Liver (tissue), 10 donors: ENCODE data around the gene HECTD2. TPM values are rescaled to one million over a fixed set of nuclear protein-coding genes. Genes with fewer than 3 reads are reported as not detected.

Source experiments
- DNase-seq: peaks from one replicate; pipeline ENCODE4 v3.0.0-alpha.2; 2017; ENCODE audit warnings: low spot score
- H3K27ac ChIP-seq, 2 donors: one replicate each; pipeline ENCODE4 v1.7.0; 2013; ENCODE audit warnings: inconsistent platforms in 2 of 2, low read length in 2 of 2, control low read depth in 1 of 2, low read depth in 1 of 2, mild to moderate bottlenecking in 1 of 2
- H3K27me3 ChIP-seq, 4 donors: one replicate each; pipeline versions ENCODE4 v1.6.1 to v1.7.0; 2013; ENCODE audit warnings: low read length in 3 of 4, inconsistent platforms in 1 of 4, mild to moderate bottlenecking in 1 of 4, moderate library complexity in 1 of 4; ENCODE audit not compliant: control insufficient read depth in 4 of 4, insufficient read depth in 4 of 4
- H3K36me3 ChIP-seq, 4 donors: one replicate each; pipeline versions ENCODE4 v1.6.1 to v1.7.0; 2013; ENCODE audit warnings: low read length in 3 of 4, mild to moderate bottlenecking in 3 of 4, low read depth in 1 of 4, moderate library complexity in 1 of 4; ENCODE audit not compliant: control insufficient read depth in 4 of 4, insufficient read depth in 3 of 4
- H3K4me1 ChIP-seq, 4 donors: one replicate each; pipeline versions ENCODE4 v1.6.1 to v1.7.0; 2013; ENCODE audit warnings: low read length in 3 of 4, mild to moderate bottlenecking in 3 of 4, moderate library complexity in 1 of 4; ENCODE audit not compliant: control insufficient read depth in 4 of 4, insufficient read depth in 4 of 4
- H3K4me3 ChIP-seq, 3 donors: one replicate each; pipeline versions ENCODE4 v1.6.1 to v1.7.0; 2013; ENCODE audit warnings: low read length in 3 of 3, control low read depth in 1 of 3, low read depth in 1 of 3, mild to moderate bottlenecking in 1 of 3
- H3K9ac ChIP-seq, 2 donors: one replicate each; pipeline ENCODE4 v1.7.0; 2013; ENCODE audit warnings: low read length in 2 of 2, mild to moderate bottlenecking in 2 of 2, moderate library complexity in 2 of 2, control low read depth in 1 of 2, low read depth in 1 of 2
- H3K9me3 ChIP-seq, 4 donors: one replicate each; pipeline versions ENCODE4 v1.6.1 to v1.7.0; 2013; ENCODE audit warnings: low read length in 3 of 4; ENCODE audit not compliant: control insufficient read depth in 4 of 4
- EGR1 ChIP-seq, 2 donors: IDR thresholded peaks; 2 replicates each; pipeline ENCODE4 v1.6.1; 2016 to 2018; ENCODE audit warnings: antibody characterized with exemption in 2 of 2, low read depth in 2 of 2
- FOXA2 ChIP-seq: IDR thresholded peaks from 2 replicates; pipeline ENCODE4 v1.6.1; 2016; ENCODE audit warnings: antibody characterized with exemption
- GABPA ChIP-seq, 2 donors: IDR thresholded peaks in 1 of 2; conservative IDR thresholded peaks in 1 of 2; 2 replicates each; pipeline ENCODE4 v1.6.1; 2016; ENCODE audit warnings: antibody characterized with exemption in 2 of 2, mild to moderate bottlenecking in 1 of 2, moderate library complexity in 1 of 2
- HNF4G ChIP-seq: IDR thresholded peaks from 2 replicates; pipeline ENCODE4 v1.6.1; 2016; ENCODE audit warnings: antibody characterized with exemption
- JUND ChIP-seq, 2 donors: IDR thresholded peaks; 2 replicates each; pipeline ENCODE4 v1.6.1; 2016; ENCODE audit warnings: antibody characterized with exemption in 2 of 2
- MAX ChIP-seq: IDR thresholded peaks from 2 replicates; pipeline ENCODE4 v1.6.1; 2016; ENCODE audit warnings: antibody characterized with exemption
- NR2F2 ChIP-seq: IDR thresholded peaks from 2 replicates; pipeline ENCODE4 v1.6.1; 2016; ENCODE audit warnings: antibody characterized with exemption
- RAD21 ChIP-seq, 2 donors: IDR thresholded peaks; 2 replicates each; pipeline ENCODE4 v1.6.1; 2016; ENCODE audit warnings: antibody characterized with exemption in 2 of 2, mild to moderate bottlenecking in 2 of 2
- REST ChIP-seq: IDR thresholded peaks from 2 replicates; pipeline ENCODE4 v1.6.1; 2016; ENCODE audit warnings: antibody characterized with exemption, mild to moderate bottlenecking
- RXRA ChIP-seq, 2 donors: IDR thresholded peaks; 2 replicates each; pipeline ENCODE4 v1.6.1; 2017 to 2018; ENCODE audit warnings: antibody characterized with exemption in 2 of 2, mild to moderate bottlenecking in 1 of 2
- SP1 ChIP-seq: IDR thresholded peaks from 2 replicates; pipeline ENCODE4 v1.6.1; 2018; ENCODE audit warnings: antibody characterized with exemption, mild to moderate bottlenecking
- YY1 ChIP-seq: IDR thresholded peaks from 2 replicates; pipeline ENCODE4 v1.6.1; 2016; ENCODE audit warnings: antibody characterized with exemption, mild to moderate bottlenecking
- ZBTB33 ChIP-seq: IDR thresholded peaks from 2 replicates; pipeline ENCODE4 v1.6.1; 2016; ENCODE audit warnings: antibody characterized with exemption
- WGBS: extraction: QIAGEN DNeasy Blood & Tissue Kit; methylation state at CpG from one replicate; pipeline ENCODE4 v1.1.7; 2013; 5-methylcytosine and 5-hydroxymethylcytosine counted together
- polyA plus RNA-seq, 2 donors: library from polyadenylated mRNA; stranded (reverse) in 1 of 2; unstranded in 1 of 2; fragments of 200-250 nt in 1 of 2; fragments of >200 nt in 1 of 2; fragmentation: Nextera tagmentation in 1 of 2; extraction: Ambion mirVana in 1 of 2; gene quantifications; one replicate each; pipeline versions ENCODE4 v1.2.1 to v1.2.3, GENCODE V29; 2013 to 2015
- small RNA-seq: library from RNA; depleted of rRNA; stranded (forward); fragments of <200 nt; gene quantifications from one replicate; pipeline ENCODE3, GENCODE V24; 2014
- total RNA-seq, 2 donors: library from RNA; depleted of rRNA; stranded (reverse); fragments of >200 nt; gene quantifications; one replicate each; pipeline ENCODE4 v1.2.3, GENCODE V29; 2014
- TF ChIP-seq, protein P1 (sequence below): fragments of 150-350 bp; IDR thresholded peaks from 2 replicates; pipeline ENCODE4 v1.5.1; 2017; ENCODE audit warnings: improper control_type of control experiment, low read depth, low read length; ENCODE audit not compliant: missing input control
- donor health status: healthy.
- donor health status: healthy.
- donor health status: healthy.
- donor health status: healthy.
- donor health status: healthy.

HECTD2 gene
- total and polyA plus RNA-seq, 4 donors: 1.0 to 5.0 (median 3.2) TPM

- Histone ChIP-seq H3K27ac (no peak overlapping the region), H3K27me3 (no peaks in the 10 kb centered on the region), H3K9ac (no peak overlapping the region), H3K4me3 (no peak overlapping the region), H3K9me3 (no peaks in the 10 kb centered on the region), H3K4me1 (peaks cover 0 to 11% (median 6%) of the 10 kb centered on the region in 4 donors), H3K36me3 (no peaks in the 10 kb centered on the region)
- 98% methylated on average over 3 of the region's 3 CpGs for WGBS
- DNase-seq: no peak
- TF ChIP-seq HNF4G: no peak
- TF ChIP-seq ZBTB33: no peak
- TF ChIP-seq JUND (IDR thresholded peaks at IDR 0.05): no peak
- TF ChIP-seq GABPA (IDR thresholded peaks at IDR 0.05 in 1 of 2, conservative IDR thresholded peaks at IDR 0.05 in 1 of 2): no peak
- TF ChIP-seq NR2F2: no peak
- TF ChIP-seq EGR1 (IDR thresholded peaks at IDR 0.05; ENCODE audit: low read depth in 2 of 2): no peak
- TF ChIP-seq RXRA (IDR thresholded peaks at IDR 0.05): no peak
- TF ChIP-seq MAX: no peak
- no peak for TF ChIP-seq FOXA2
- TF ChIP-seq, protein P1, sequence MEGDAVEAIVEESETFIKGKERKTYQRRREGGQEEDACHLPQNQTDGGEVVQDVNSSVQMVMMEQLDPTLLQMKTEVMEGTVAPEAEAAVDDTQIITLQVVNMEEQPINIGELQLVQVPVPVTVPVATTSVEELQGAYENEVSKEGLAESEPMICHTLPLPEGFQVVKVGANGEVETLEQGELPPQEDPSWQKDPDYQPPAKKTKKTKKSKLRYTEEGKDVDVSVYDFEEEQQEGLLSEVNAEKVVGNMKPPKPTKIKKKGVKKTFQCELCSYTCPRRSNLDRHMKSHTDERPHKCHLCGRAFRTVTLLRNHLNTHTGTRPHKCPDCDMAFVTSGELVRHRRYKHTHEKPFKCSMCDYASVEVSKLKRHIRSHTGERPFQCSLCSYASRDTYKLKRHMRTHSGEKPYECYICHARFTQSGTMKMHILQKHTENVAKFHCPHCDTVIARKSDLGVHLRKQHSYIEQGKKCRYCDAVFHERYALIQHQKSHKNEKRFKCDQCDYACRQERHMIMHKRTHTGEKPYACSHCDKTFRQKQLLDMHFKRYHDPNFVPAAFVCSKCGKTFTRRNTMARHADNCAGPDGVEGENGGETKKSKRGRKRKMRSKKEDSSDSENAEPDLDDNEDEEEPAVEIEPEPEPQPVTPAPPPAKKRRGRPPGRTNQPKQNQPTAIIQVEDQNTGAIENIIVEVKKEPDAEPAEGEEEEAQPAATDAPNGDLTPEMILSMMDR: no peak
- TF ChIP-seq REST: no peak
- TF ChIP-seq RAD21 (IDR thresholded peaks at IDR 0.05): no peak
- TF ChIP-seq YY1: no peak
- no peak for TF ChIP-seq SP1
Observed at GRCh38 chr10:91564026-91564425, 153.9 kb downstream of the HECTD2 start.

Small RNAs within 50 kb of the gene (small RNA-seq; reads per million reads assigned to genes)
- gene AL161798.1 (not detected), gene RPS27P1 (not detected)

Other genes starting within 250 kb of the HECTD2 start
- gene PCGF5, start 189.7 kb upstream of the HECTD2 start, total RNA-seq: 10 to 100 TPM; 34.8 to 55.5 TPM
- gene PCGF5, start 189.7 kb upstream of the HECTD2 start, polyA plus RNA-seq: 10 to 100 TPM; 18.9 to 29.6 TPM
- gene PPP1R3C, start 222.7 kb downstream of the HECTD2 start, total RNA-seq: 10 to 100 TPM; 25.5 to 34.6 TPM
- gene PPP1R3C, start 222.7 kb downstream of the HECTD2 start, polyA plus RNA-seq: 10 to 100 TPM; 27.5 to 76.1 TPM